Measurements from ENCODE around the gene KCNN3.

Gene KCNN3

GRCh38 chr1:154906621-154907081 is 36.6 kb upstream of the KCNN3 start:
- no peak overlapping the region for H3K4me3 ChIP-seq (ENCODE audit: low read depth, low read length)
- peak; percentile 20; the same call in 1 of the 2 replicates for TF ChIP-seq CTCF (IDR thresholded peaks at IDR 0.05; ENCODE audit: borderline replicate concordance, insufficient read depth, low read depth, low read length)

GRCh38 chr1:154902938-154903566 is 33.0 kb upstream of the KCNN3 start:
- no peak for TF ChIP-seq CTCF (IDR thresholded peaks at IDR 0.05; ENCODE audit: borderline replicate concordance, insufficient read depth, low read depth, low read length)
- no peak overlapping the region for H3K4me3 ChIP-seq (ENCODE audit: low read depth, low read length)

- no peak overlapping the region for H3K4me3 ChIP-seq (ENCODE audit: low read depth, low read length)
- TF ChIP-seq CTCF (IDR thresholded peaks at IDR 0.05; ENCODE audit: borderline replicate concordance, insufficient read depth, low read depth, low read length): no peak
These were observed 31.5 kb upstream of the KCNN3 start for GRCh38 chr1:154901591-154901990.

GRCh38 chr1:154899041-154899440 is 29.0 kb upstream of the KCNN3 start:
- no peak overlapping the region for H3K4me3 ChIP-seq (ENCODE audit: low read depth, low read length)
- no peak for TF ChIP-seq CTCF (IDR thresholded peaks at IDR 0.05; ENCODE audit: borderline replicate concordance, insufficient read depth, low read depth, low read length)

- no peak overlapping the region for H3K4me3 ChIP-seq (ENCODE audit: low read depth, low read length)
- no peak for TF ChIP-seq CTCF (IDR thresholded peaks at IDR 0.05; ENCODE audit: borderline replicate concordance, insufficient read depth, low read depth, low read length)
These were observed 26.7 kb upstream of the KCNN3 start for GRCh38 chr1:154896771-154897286.

- no peak overlapping the region for H3K4me3 ChIP-seq (ENCODE audit: low read depth, low read length)
These were observed 25.7 kb upstream of the KCNN3 start for GRCh38 chr1:154895798-154896197.

More at GRCh38 chr1:154895798-154896197, 25.7 kb upstream of the KCNN3 start:
- no peak for TF ChIP-seq CTCF (IDR thresholded peaks at IDR 0.05; ENCODE audit: borderline replicate concordance, insufficient read depth, low read depth, low read length)

All from GM12875 (cell line).